ENCODE results near the gene WDR45. TPM values are rescaled to one million over a fixed set of nuclear protein-coding genes. Genes with fewer than 3 reads are reported as not detected.

The WDR45 gene
- total RNA-seq, 1 donor from 2014 or later = 59.9 TPM

DNA sequence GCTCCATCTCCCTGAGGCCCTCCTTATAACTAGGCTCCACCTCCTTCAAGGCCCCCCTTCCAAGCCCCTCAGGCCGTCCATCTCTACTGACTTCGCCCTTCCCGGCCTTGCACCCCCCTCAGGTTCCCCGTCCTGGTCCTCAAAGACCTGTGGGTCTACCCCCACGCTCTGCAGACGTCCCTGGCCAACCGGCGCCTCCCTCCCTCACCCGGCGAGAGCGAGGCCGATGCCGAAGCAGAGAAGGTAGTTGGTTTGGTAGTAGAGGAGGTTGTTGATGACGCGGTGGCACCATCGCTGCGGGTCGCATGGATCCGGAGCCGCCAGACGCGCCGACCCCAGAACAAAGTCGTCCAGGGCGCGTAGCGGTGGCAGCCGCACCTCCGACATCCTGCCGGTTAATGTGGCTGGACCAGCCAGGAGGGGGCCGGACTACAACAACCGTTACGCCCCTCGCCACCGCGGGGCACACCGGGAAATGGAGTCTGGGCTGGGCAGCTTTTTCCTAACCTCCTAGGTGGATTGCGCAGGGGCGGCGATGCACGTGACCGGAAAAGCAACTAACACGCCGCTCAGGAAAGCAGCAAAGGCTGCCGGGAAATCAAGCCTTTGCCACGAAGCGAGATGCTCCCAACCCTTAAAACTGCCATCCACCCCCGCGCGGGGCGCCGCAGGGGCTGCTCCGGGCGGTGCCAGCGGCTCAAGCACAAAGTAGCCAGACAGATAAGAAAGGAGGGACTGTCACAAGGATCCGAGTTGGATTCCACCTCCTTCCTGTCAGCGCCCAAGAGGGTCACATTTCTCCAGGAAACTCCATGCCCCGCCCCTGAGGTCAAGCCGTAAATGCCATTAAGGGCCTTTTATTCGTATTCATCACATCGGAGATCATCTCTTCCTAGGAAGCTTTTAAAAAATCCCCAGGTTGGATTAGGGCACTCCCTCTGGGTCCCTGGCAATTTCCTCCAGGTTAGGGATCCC is 5.8 kb downstream of the WDR45 start, which contains the start of gene PRAF2:
Gene PRAF2, minus strand, starts transcription at position 402 of the 975 bp plus-strand sequence. Its CDS starts 15 bp downstream, at position 387.
- Mint-ChIP-seq H3K4me1 (peaks cover 18% of the 10 kb centered on the region), H3K9me3 (peaks cover 4% of the 10 kb centered on the region), H3K4me3 (peak within 1 kb of the TSS; percentile 80), H3K27ac (peak within 1 kb of the TSS; percentile 84), H3K27me3 (ENCODE audit: low read depth) (no peaks in the 10 kb centered on the region), H3K36me3 (peaks cover 4% of the 10 kb centered on the region)
- DNase-seq (ENCODE audit: low spot score in 2 of 2, unreplicated experiment in 2 of 2) = peak; percentile 71 to 79
- no peak for TF ChIP-seq CTCF (IDR thresholded peaks at IDR 0.05; ENCODE audit: unreplicated experiment)

GRCh38 chrX:49072712-49073095 is 7.0 kb downstream of the WDR45 start:
- Mint-ChIP-seq H3K4me1 (peaks cover 14% of the 10 kb centered on the region), H3K36me3 (peaks cover 1% of the 10 kb centered on the region), H3K27ac (no peak overlapping the region), H3K27me3 (ENCODE audit: low read depth) (no peaks in the 10 kb centered on the region), H3K9me3 (no peaks in the 10 kb centered on the region), H3K4me3 (peak overlapping the region; percentile 80)
- no peak for TF ChIP-seq CTCF (IDR thresholded peaks at IDR 0.05; ENCODE audit: unreplicated experiment)
- no peak for DNase-seq (ENCODE audit: low spot score in 2 of 2, unreplicated experiment in 2 of 2)

DNA sequence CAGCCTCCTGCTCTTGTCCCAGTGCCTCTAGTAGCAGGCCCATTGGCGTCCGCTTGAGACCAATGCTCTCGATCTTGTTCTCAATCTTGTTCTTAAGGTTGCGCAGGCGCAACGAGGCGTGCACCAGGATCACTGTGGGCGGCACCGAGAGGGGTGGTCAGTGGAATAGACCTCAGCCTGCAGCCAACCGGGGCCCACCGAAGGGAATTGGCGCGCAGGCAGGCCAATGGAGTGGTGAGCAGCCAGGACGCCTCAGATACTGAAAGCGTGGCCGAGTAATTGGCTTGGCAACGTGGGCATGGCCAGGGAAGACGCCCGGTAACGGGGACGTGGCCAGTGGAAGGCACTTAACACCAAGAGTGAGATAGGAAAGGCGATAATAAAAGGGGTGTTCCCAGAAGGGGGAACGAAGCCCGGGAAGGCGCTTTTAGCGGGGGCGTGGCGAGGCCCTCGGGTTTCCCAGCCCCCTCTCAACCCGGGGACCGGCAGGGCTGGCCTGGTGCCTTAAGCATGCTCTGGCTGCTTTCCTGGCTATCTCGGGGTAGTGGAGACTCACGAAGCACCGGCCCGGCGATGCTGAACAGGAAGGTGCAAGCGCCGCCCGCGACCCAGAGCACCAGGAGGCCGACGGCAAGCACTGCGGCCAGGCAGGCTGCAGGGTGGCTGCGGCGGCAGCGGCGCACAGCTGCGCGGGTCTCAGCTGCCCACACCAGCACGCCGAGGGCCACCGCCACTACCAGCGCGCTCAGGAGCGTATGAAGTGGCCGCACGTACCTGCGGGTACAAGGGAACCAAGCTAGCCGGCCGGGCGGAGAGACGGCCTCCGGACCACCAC is 7.6 kb downstream of the WDR45 start:
- no peaks in the 10 kb centered on the region for H3K9me3 Mint-ChIP-seq
- H3K4me3 Mint-ChIP-seq = peak overlapping the region; percentile 50
- DNase-seq (ENCODE audit: low spot score in 2 of 2, unreplicated experiment in 2 of 2) = no peak
- peaks cover 1% of the 10 kb centered on the region for H3K36me3 Mint-ChIP-seq
- peaks cover 14% of the 10 kb centered on the region for H3K4me1 Mint-ChIP-seq
- no peak for TF ChIP-seq CTCF (IDR thresholded peaks at IDR 0.05; ENCODE audit: unreplicated experiment)
- no peak overlapping the region for H3K27ac Mint-ChIP-seq
- H3K27me3 Mint-ChIP-seq (ENCODE audit: low read depth) = no peaks in the 10 kb centered on the region

GRCh38 chrX:49070988-49071387 is 8.7 kb downstream of the WDR45 start:
- H3K9me3 Mint-ChIP-seq = no peaks in the 10 kb centered on the region
- H3K36me3 Mint-ChIP-seq = peaks cover 1% of the 10 kb centered on the region
- H3K4me3 Mint-ChIP-seq = no peak overlapping the region
- no peak for DNase-seq (ENCODE audit: low spot score in 2 of 2, unreplicated experiment in 2 of 2)
- no peak for TF ChIP-seq CTCF (IDR thresholded peaks at IDR 0.05; ENCODE audit: unreplicated experiment)
- H3K27me3 Mint-ChIP-seq (ENCODE audit: low read depth) = no peaks in the 10 kb centered on the region
- H3K27ac Mint-ChIP-seq = no peak overlapping the region
- peaks cover 14% of the 10 kb centered on the region for H3K4me1 Mint-ChIP-seq

- Mint-ChIP-seq H3K36me3 (peaks cover 2% of the 10 kb centered on the region), H3K4me3 (no peak overlapping the region), H3K9me3 (no peaks in the 10 kb centered on the region), H3K4me1 (peaks cover 12% of the 10 kb centered on the region), H3K27ac (peak overlapping the region; percentile 34), H3K27me3 (ENCODE audit: low read depth) (no peaks in the 10 kb centered on the region)
- no peak for DNase-seq (ENCODE audit: low spot score in 2 of 2, unreplicated experiment in 2 of 2)
- TF ChIP-seq CTCF (IDR thresholded peaks at IDR 0.05; ENCODE audit: unreplicated experiment) = no peak
These were observed 10.6 kb downstream of the WDR45 start for GRCh38 chrX:49069038-49069437.
